Measurements from ENCODE around the gene ATAD1.
A peak's percentile ranks its signal among the peaks of the same experiment; 100 is the strongest.
"Not testable (repeated sequence)": the region's sequence is repeated elsewhere in the genome, so short reads cannot be mapped to it uniquely, and the experiment has no call there.

ATAD1 gene

GRCh38 chr10:87803831-87804230, 14.2 kb downstream of the ATAD1 start:
- DNase-seq (ENCODE audit: low spot score), result no peak
- no peak for TF ChIP-seq CTCF (IDR thresholded peaks at IDR 0.05; ENCODE audit: borderline replicate concordance, control extremely low read depth, extremely low read depth, insufficient read depth, missing control alignments)
- in situ Hi-C loops (cut with MboI; ENCODE audit: low sequenced_read_pairs, unreplicated experiment), result no loop called here

GRCh38 chr10:87803328-87803727, 14.7 kb downstream of the ATAD1 start:
- in situ Hi-C loops (cut with MboI; ENCODE audit: low sequenced_read_pairs, unreplicated experiment), result no loop called here
- DNase-seq (ENCODE audit: low spot score), result no peak
- TF ChIP-seq CTCF (IDR thresholded peaks at IDR 0.05; ENCODE audit: borderline replicate concordance, control extremely low read depth, extremely low read depth, insufficient read depth, missing control alignments), result no peak

- DNase-seq (ENCODE audit: low spot score); in situ Hi-C loops (cut with MboI; ENCODE audit: low sequenced_read_pairs, unreplicated experiment): not testable (repeated sequence)
Measured at GRCh38 chr10:87801813-87802435, 16.1 kb downstream of the ATAD1 start.

GRCh38 chr10:87799860-87800259, 18.2 kb downstream of the ATAD1 start:
- TF ChIP-seq CTCF (IDR thresholded peaks at IDR 0.05; ENCODE audit: borderline replicate concordance, control extremely low read depth, extremely low read depth, insufficient read depth, missing control alignments), result no peak
- in situ Hi-C loops (cut with MboI; ENCODE audit: low sequenced_read_pairs, unreplicated experiment), result no loop called here
- no peak for DNase-seq (ENCODE audit: low spot score)

- DNase-seq (ENCODE audit: low spot score), result no peak
- in situ Hi-C loops (cut with MboI; ENCODE audit: low sequenced_read_pairs, unreplicated experiment), result no loop called here
- peak; percentile 7 for TF ChIP-seq CTCF (IDR thresholded peaks at IDR 0.05; ENCODE audit: borderline replicate concordance, control extremely low read depth, extremely low read depth, insufficient read depth, missing control alignments)
Measured at GRCh38 chr10:87798082-87798481, 19.9 kb downstream of the ATAD1 start.

GRCh38 chr10:87794285-87794684, 23.7 kb downstream of the ATAD1 start:
- in situ Hi-C loops (cut with MboI; ENCODE audit: low sequenced_read_pairs, unreplicated experiment), result no loop called here
- no peak for TF ChIP-seq CTCF (IDR thresholded peaks at IDR 0.05; ENCODE audit: borderline replicate concordance, control extremely low read depth, extremely low read depth, insufficient read depth, missing control alignments)
- peak; percentile 16 for DNase-seq (ENCODE audit: low spot score)

GRCh38 chr10:87790185-87790584, 27.8 kb downstream of the ATAD1 start:
- no peak for DNase-seq (ENCODE audit: low spot score)
- TF ChIP-seq CTCF (IDR thresholded peaks at IDR 0.05; ENCODE audit: borderline replicate concordance, control extremely low read depth, extremely low read depth, insufficient read depth, missing control alignments), result no peak
- in situ Hi-C loops (cut with MboI; ENCODE audit: low sequenced_read_pairs, unreplicated experiment), result no loop called here
